GM23338 (cell line): Measurements from ENCODE around the gene NUDT13. TPM values are rescaled to one million over a fixed set of nuclear protein-coding genes. Genes with fewer than 3 reads are reported as not detected.

ENCODE experiments used
- ATAC-seq: fragments of 200-7000 bp; cut with Tn5 transposase; 3 replicates; pipeline ENCODE4 v1.9.1; 2020
- DNase-seq: peaks from one replicate; pipeline ENCODE4 v3.0.0-alpha.2; 2015; ENCODE audit warnings: low spot score
- H2AFZ ChIP-seq: fragments of 200-600 bp; sonication (generic); 2 replicates; pipeline ENCODE4 v1.8.0; 2016; ENCODE audit warnings: antibody characterized with exemption, mild to moderate bottlenecking, moderate library complexity
- H3F3A ChIP-seq: fragments of 200-600 bp; sonication (generic); replicated peaks from 2 replicates; pipeline ENCODE4 v1.8.0; 2017; ENCODE audit warnings: antibody characterized with exemption, mixed run types, low read depth
- H3K27ac ChIP-seq: fragments of 200-600 bp; sonication (generic); 2 replicates; pipeline ENCODE4 v1.6.1; 2016; ENCODE audit warnings: low read depth
- H3K27me3 ChIP-seq: fragments of 200-600 bp; sonication (generic); 2 replicates; pipeline ENCODE4 v1.8.0; 2016; ENCODE audit warnings: mild to moderate bottlenecking, mixed run types, moderate library complexity; ENCODE audit not compliant: insufficient read depth
- H3K36me3 ChIP-seq: fragments of 200-600 bp; sonication (generic); 2 replicates; pipeline ENCODE4 v1.8.0; 2016; ENCODE audit warnings: mild to moderate bottlenecking; ENCODE audit not compliant: insufficient read depth
- H3K4me1 ChIP-seq: fragments of 200-600 bp; sonication (generic); 2 replicates; pipeline ENCODE4 v1.8.0; 2016; ENCODE audit warnings: mild to moderate bottlenecking, moderate library complexity; ENCODE audit not compliant: insufficient read depth
- H3K4me2 ChIP-seq: fragments of 200-600 bp; sonication (generic); 2 replicates; pipeline ENCODE4 v1.7.1; 2017; ENCODE audit warnings: mixed run types
- H3K4me3 ChIP-seq: fragments of 200-600 bp; sonication (generic); 2 replicates; pipeline ENCODE4 v1.6.1; 2016; ENCODE audit warnings: mixed run types
- H3K79me2 ChIP-seq: fragments of 200-600 bp; sonication (generic); replicated peaks from 2 replicates; pipeline ENCODE4 v1.8.0; 2017; ENCODE audit warnings: mild to moderate bottlenecking; ENCODE audit not compliant: insufficient read depth
- H3K9me2 ChIP-seq: fragments of 200-600 bp; sonication (generic); 2 replicates; pipeline ENCODE4 v1.8.0; 2017; ENCODE audit not compliant: insufficient read depth
- H4K20me1 ChIP-seq: fragments of 200-600 bp; sonication (generic); replicated peaks from 2 replicates; pipeline ENCODE4 v1.8.0; 2017; ENCODE audit warnings: mild to moderate bottlenecking; ENCODE audit not compliant: insufficient read depth
- H3K27ac Mint-ChIP-seq: 2 replicates; pipeline ENCODE4 v1.8.0; 2020; ENCODE audit warnings: inconsistent platforms, mild to moderate bottlenecking, moderate library complexity, mixed read lengths
- H3K27me3 Mint-ChIP-seq: 3 replicates; pipeline ENCODE4 v1.8.0; 2022; ENCODE audit warnings: low read depth, mild to moderate bottlenecking, moderate library complexity, mixed read lengths, inconsistent platforms; ENCODE audit not compliant: insufficient read depth, poor library complexity
- H3K36me3 Mint-ChIP-seq: 3 replicates; pipeline ENCODE4 v1.8.0; 2021; ENCODE audit warnings: low read depth, mild to moderate bottlenecking, inconsistent platforms, moderate library complexity, mixed read lengths
- H3K4me1 Mint-ChIP-seq: 3 replicates; pipeline ENCODE4 v1.8.0; 2020; ENCODE audit warnings: mild to moderate bottlenecking, inconsistent platforms, mixed read lengths
- H3K4me3 Mint-ChIP-seq: 3 replicates; pipeline ENCODE4 v1.8.0; 2021; ENCODE audit warnings: moderate library complexity, mild to moderate bottlenecking, inconsistent platforms, mixed read lengths
- H3K9me3 Mint-ChIP-seq: 3 replicates; pipeline ENCODE4 v1.8.0; 2020; ENCODE audit warnings: moderate library complexity, mild to moderate bottlenecking, inconsistent platforms, mixed read lengths
- CREB1 ChIP-seq: fragments of 250-450 bp; sonication (Bioruptor Pico); IDR thresholded peaks from 2 replicates; pipeline ENCODE4 v1.5.0; 2020; ENCODE audit warnings: low read depth, mild to moderate bottlenecking, moderate library complexity
- EZH2 ChIP-seq: fragments of 200-600 bp; sonication (generic); IDR thresholded peaks from one replicate; pipeline ENCODE4 v1.8.0; 2017; ENCODE audit warnings: antibody characterized with exemption, mild to moderate bottlenecking, low read depth; ENCODE audit not compliant: unreplicated experiment
- EZH2phosphoT487 ChIP-seq: fragments of 200-600 bp; sonication (generic); IDR thresholded peaks from one replicate; pipeline ENCODE4 v1.8.1; 2018; ENCODE audit warnings: antibody characterized with exemption; ENCODE audit not compliant: unreplicated experiment
- JUNB ChIP-seq: IDR thresholded peaks from one replicate; pipeline ENCODE4 v1.6.1; 2016; ENCODE audit warnings: antibody characterized with exemption; ENCODE audit not compliant: unreplicated experiment
- NANOG ChIP-seq: IDR thresholded peaks from 2 replicates; pipeline ENCODE4 v1.6.1; 2016; ENCODE audit warnings: antibody characterized with exemption, borderline replicate concordance
- POLR2AphosphoS5 ChIP-seq: IDR thresholded peaks from 2 replicates; pipeline ENCODE4 v1.6.1; 2016; ENCODE audit warnings: antibody characterized with exemption, low read depth
- STAT1 ChIP-seq: IDR thresholded peaks from one replicate; pipeline ENCODE4 v1.6.1; 2016; ENCODE audit warnings: antibody characterized with exemption; ENCODE audit not compliant: unreplicated experiment
- ZNF114 ChIP-seq: fragments of 250-450 bp; sonication (Bioruptor Pico); IDR thresholded peaks from 2 replicates; pipeline ENCODE4 v1.5.0; 2020; ENCODE audit warnings: mild to moderate bottlenecking, moderate library complexity
- ZNF331 ChIP-seq: fragments of 250-450 bp; sonication (Bioruptor Pico); IDR thresholded peaks from 2 replicates; pipeline ENCODE4 v1.5.0; 2020; ENCODE audit warnings: low read depth, mild to moderate bottlenecking, moderate library complexity
- polyA plus RNA-seq: library from polyadenylated mRNA; unstranded; fragments of >200 nt; fragmentation: Nextera tagmentation; extraction: Ambion mirVana; gene quantifications from 2 replicates; pipeline ENCODE4 v1.2.1, GENCODE V29; 2016
- total RNA-seq: library from RNA; depleted of rRNA; stranded (reverse); fragments of >200 nt; shearing (Covaris generic); gene quantifications from 2 replicates; pipeline ENCODE4 v1.2.3, GENCODE V29; 2014
- TF ChIP-seq, protein P1 (sequence below): IDR thresholded peaks from 2 replicates; pipeline ENCODE4 v1.6.1; 2016; ENCODE audit warnings: antibody characterized with exemption
- TF ChIP-seq, protein P2 (sequence below): fragments of 250-450 bp; sonication (Bioruptor Pico); IDR thresholded peaks from 2 replicates; pipeline ENCODE4 v1.5.0; 2020; ENCODE audit warnings: mild to moderate bottlenecking, moderate library complexity
- TF ChIP-seq, protein P3 (sequence below): IDR thresholded peaks from one replicate; pipeline ENCODE4 v1.6.1; 2018; ENCODE audit warnings: antibody characterized with exemption; ENCODE audit not compliant: unreplicated experiment
- TF ChIP-seq, protein P4 (sequence below), 2 experiments: fragments of 200-600 bp in 1 of 2; sonication (generic) in 1 of 2; conservative IDR thresholded peaks; 2 replicates each; pipeline versions ENCODE4 v1.5.1 to v1.6.1; 2016 to 2017; ENCODE audit warnings: antibody characterized with exemption in 2 of 2, low read depth in 2 of 2, mild to moderate bottlenecking in 2 of 2, moderate library complexity in 1 of 2

NUDT13 gene
- total and polyA plus RNA-seq, 2 experiments from 2014 or later, result 1.4 to 2.2 TPM

DNA sequence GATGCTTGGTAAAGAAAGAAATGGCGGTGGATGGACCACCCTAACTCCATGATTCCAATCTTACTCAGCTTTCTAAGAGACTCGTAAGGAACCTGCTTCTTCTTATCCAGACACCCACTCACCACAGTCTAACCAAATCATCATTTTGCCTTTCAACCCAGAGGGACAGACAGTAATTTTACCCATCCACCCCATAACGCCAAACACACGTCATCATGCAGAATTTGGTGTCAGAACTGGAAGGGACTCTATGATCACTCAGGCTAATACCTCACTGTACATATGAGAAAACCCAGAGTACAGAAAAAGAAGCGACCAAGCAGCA lies 57.2 kb downstream of the NUDT13 start:
- DNase-seq, result no peak
- H3K4me1 Mint-ChIP-seq, result peaks cover 9% of the 10 kb centered on the region; the same call in 2 of the 3 replicates
- H3K36me3 ChIP-seq, result peaks cover 17% of the 10 kb centered on the region; the same call in 1 of the 2 replicates
- peaks cover 66% of the 10 kb centered on the region for H3K79me2 ChIP-seq
- no peaks in the 10 kb centered on the region for H3K27me3 ChIP-seq
- H3K4me3 Mint-ChIP-seq, result peak overlapping the region; percentile 100
- H3K9me3 Mint-ChIP-seq, result no peaks in the 10 kb centered on the region; the same call in 2 of the 3 replicates
- H3K27me3 Mint-ChIP-seq, result no peaks in the 10 kb centered on the region
- H4K20me1 ChIP-seq, result peaks cover 6% of the 10 kb centered on the region
- peaks cover 10% of the 10 kb centered on the region for H3K36me3 Mint-ChIP-seq
- peak overlapping the region; percentile 99 for H3K27ac Mint-ChIP-seq
- TF ChIP-seq POLR2AphosphoS5 (no peak), CREB1 (no peak), EZH2 (no peak), NANOG (no peak), ZNF114 (CRISPR knock-in tag) (no peak), STAT1 (no peak), ZNF331 (CRISPR knock-in tag) (no peak), JUNB (no peak), EZH2phosphoT487 (no peak)
- TF ChIP-seq, protein P1, sequence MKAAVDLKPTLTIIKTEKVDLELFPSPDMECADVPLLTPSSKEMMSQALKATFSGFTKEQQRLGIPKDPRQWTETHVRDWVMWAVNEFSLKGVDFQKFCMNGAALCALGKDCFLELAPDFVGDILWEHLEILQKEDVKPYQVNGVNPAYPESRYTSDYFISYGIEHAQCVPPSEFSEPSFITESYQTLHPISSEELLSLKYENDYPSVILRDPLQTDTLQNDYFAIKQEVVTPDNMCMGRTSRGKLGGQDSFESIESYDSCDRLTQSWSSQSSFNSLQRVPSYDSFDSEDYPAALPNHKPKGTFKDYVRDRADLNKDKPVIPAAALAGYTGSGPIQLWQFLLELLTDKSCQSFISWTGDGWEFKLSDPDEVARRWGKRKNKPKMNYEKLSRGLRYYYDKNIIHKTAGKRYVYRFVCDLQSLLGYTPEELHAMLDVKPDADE, result no peak
- TF ChIP-seq, protein P2, sequence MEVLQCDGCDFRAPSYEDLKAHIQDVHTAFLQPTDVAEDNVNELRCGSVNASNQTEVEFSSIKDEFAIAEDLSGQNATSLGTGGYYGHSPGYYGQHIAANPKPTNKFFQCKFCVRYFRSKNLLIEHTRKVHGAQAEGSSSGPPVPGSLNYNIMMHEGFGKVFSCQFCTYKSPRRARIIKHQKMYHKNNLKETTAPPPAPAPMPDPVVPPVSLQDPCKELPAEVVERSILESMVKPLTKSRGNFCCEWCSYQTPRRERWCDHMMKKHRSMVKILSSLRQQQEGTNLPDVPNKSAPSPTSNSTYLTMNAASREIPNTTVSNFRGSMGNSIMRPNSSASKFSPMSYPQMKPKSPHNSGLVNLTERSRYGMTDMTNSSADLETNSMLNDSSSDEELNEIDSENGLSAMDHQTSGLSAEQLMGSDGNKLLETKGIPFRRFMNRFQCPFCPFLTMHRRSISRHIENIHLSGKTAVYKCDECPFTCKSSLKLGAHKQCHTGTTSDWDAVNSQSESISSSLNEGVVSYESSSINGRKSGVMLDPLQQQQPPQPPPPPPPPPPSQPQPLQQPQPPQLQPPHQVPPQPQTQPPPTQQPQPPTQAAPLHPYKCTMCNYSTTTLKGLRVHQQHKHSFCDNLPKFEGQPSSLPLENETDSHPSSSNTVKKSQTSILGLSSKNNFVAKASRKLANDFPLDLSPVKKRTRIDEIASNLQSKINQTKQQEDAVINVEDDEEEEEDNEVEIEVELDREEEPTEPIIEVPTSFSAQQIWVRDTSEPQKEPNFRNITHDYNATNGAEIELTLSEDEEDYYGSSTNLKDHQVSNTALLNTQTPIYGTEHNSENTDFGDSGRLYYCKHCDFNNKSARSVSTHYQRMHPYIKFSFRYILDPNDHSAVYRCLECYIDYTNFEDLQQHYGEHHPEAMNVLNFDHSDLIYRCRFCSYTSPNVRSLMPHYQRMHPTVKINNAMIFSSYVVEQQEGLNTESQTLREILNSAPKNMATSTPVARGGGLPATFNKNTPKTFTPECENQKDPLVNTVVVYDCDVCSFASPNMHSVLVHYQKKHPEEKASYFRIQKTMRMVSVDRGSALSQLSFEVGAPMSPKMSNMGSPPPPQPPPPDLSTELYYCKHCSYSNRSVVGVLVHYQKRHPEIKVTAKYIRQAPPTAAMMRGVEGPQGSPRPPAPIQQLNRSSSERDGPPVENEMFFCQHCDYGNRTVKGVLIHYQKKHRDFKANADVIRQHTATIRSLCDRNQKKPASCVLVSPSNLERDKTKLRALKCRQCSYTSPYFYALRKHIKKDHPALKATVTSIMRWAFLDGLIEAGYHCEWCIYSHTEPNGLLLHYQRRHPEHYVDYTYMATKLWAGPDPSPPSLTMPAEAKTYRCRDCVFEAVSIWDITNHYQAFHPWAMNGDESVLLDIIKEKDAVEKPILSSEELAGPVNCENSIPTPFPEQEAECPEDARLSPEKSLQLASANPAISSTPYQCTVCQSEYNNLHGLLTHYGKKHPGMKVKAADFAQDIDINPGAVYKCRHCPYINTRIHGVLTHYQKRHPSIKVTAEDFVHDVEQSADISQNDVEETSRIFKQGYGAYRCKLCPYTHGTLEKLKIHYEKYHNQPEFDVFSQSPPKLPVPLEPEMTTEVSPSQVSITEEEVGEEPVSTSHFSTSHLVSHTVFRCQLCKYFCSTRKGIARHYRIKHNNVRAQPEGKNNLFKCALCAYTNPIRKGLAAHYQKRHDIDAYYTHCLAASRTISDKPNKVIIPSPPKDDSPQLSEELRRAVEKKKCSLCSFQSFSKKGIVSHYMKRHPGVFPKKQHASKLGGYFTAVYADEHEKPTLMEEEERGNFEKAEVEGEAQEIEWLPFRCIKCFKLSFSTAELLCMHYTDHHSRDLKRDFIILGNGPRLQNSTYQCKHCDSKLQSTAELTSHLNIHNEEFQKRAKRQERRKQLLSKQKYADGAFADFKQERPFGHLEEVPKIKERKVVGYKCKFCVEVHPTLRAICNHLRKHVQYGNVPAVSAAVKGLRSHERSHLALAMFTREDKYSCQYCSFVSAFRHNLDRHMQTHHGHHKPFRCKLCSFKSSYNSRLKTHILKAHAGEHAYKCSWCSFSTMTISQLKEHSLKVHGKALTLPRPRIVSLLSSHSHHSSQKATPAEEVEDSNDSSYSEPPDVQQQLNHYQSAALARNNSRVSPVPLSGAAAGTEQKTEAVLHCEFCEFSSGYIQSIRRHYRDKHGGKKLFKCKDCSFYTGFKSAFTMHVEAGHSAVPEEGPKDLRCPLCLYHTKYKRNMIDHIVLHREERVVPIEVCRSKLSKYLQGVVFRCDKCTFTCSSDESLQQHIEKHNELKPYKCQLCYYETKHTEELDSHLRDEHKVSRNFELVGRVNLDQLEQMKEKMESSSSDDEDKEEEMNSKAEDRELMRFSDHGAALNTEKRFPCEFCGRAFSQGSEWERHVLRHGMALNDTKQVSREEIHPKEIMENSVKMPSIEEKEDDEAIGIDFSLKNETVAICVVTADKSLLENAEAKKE (CRISPR knock-in tag), result no peak
- TF ChIP-seq, protein P3, sequence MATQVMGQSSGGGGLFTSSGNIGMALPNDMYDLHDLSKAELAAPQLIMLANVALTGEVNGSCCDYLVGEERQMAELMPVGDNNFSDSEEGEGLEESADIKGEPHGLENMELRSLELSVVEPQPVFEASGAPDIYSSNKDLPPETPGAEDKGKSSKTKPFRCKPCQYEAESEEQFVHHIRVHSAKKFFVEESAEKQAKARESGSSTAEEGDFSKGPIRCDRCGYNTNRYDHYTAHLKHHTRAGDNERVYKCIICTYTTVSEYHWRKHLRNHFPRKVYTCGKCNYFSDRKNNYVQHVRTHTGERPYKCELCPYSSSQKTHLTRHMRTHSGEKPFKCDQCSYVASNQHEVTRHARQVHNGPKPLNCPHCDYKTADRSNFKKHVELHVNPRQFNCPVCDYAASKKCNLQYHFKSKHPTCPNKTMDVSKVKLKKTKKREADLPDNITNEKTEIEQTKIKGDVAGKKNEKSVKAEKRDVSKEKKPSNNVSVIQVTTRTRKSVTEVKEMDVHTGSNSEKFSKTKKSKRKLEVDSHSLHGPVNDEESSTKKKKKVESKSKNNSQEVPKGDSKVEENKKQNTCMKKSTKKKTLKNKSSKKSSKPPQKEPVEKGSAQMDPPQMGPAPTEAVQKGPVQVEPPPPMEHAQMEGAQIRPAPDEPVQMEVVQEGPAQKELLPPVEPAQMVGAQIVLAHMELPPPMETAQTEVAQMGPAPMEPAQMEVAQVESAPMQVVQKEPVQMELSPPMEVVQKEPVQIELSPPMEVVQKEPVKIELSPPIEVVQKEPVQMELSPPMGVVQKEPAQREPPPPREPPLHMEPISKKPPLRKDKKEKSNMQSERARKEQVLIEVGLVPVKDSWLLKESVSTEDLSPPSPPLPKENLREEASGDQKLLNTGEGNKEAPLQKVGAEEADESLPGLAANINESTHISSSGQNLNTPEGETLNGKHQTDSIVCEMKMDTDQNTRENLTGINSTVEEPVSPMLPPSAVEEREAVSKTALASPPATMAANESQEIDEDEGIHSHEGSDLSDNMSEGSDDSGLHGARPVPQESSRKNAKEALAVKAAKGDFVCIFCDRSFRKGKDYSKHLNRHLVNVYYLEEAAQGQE, result no peak
- TF ChIP-seq, protein P4, sequence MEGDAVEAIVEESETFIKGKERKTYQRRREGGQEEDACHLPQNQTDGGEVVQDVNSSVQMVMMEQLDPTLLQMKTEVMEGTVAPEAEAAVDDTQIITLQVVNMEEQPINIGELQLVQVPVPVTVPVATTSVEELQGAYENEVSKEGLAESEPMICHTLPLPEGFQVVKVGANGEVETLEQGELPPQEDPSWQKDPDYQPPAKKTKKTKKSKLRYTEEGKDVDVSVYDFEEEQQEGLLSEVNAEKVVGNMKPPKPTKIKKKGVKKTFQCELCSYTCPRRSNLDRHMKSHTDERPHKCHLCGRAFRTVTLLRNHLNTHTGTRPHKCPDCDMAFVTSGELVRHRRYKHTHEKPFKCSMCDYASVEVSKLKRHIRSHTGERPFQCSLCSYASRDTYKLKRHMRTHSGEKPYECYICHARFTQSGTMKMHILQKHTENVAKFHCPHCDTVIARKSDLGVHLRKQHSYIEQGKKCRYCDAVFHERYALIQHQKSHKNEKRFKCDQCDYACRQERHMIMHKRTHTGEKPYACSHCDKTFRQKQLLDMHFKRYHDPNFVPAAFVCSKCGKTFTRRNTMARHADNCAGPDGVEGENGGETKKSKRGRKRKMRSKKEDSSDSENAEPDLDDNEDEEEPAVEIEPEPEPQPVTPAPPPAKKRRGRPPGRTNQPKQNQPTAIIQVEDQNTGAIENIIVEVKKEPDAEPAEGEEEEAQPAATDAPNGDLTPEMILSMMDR (conservative IDR thresholded peaks at IDR 0.05; ENCODE audit: low read depth in 2 of 2), result no peak
- peak overlapping the region; percentile 60; the same call in 1 of the 2 replicates for H2AFZ ChIP-seq
- no peaks in the 10 kb centered on the region for H3K9me2 ChIP-seq
- peak overlapping the region; percentile 89 for H3K4me3 ChIP-seq
- H3F3A ChIP-seq, result peaks cover 4% of the 10 kb centered on the region; the same call in 1 of the 2 replicates
- peak overlapping the region; percentile 93 for H3K27ac ChIP-seq
- H3K4me2 ChIP-seq, result peak overlapping the region; percentile 87
- 0 out of 2 replicates have a peak, but pooled peaks cover 6% of the 10 kb centered on the region for H3K4me1 ChIP-seq
- ATAC-seq, result no peak
